ENCODE data around the gene USP22. TPM values are rescaled to one million over a fixed set of nuclear protein-coding genes. Genes with fewer than 3 reads are reported as not detected.

Gene USP22
- total and polyA plus RNA-seq, 4 donors: 33.3 to 180 (median 112) TPM

- TF ChIP-seq CTCF (IDR thresholded peaks at IDR 0.05; ENCODE audit: control extremely low read depth, extremely low read depth): no peak
- H3K4me3 ChIP-seq: no peak overlapping the region
- DNase-seq: no peak
- no peaks in the 10 kb centered on the region for H3K9me3 ChIP-seq (ENCODE audit: control insufficient read depth in 4 of 4, insufficient read depth in 3 of 4, low read length in 3 of 4)
- peaks cover 0 to 11% (median 0%) of the 10 kb centered on the region in 5 donors for H3K4me1 ChIP-seq (ENCODE audit: control insufficient read depth in 5 of 5, insufficient read depth in 5 of 5, low read length in 5 of 5)
- WGBS, 2 donors: 86 to 92% methylated on average over 13 of the region's 13 CpGs
- H3K36me3 ChIP-seq (ENCODE audit: control insufficient read depth in 4 of 4, insufficient read depth in 4 of 4, low read length in 4 of 4): peaks cover 27 to 47% (median 44%) of the 10 kb centered on the region in 4 donors
- H3K9ac ChIP-seq (ENCODE audit: insufficient read depth in 1 of 2, low read length in 2 of 2): no peak overlapping the region
- ATAC-seq (ENCODE audit: insufficient read depth, low FRiP score): no peak
- no peak overlapping the region for H3K27ac ChIP-seq (ENCODE audit: low read depth in 1 of 2, low read length in 1 of 2)
- no peaks in the 10 kb centered on the region for H3K27me3 ChIP-seq (ENCODE audit: control insufficient read depth in 3 of 3, insufficient read depth in 3 of 3, low read length in 2 of 3)
These were observed 42.8 kb downstream of the USP22 start for GRCh38 chr17:20999841-21000532.

GRCh38 chr17:20999044-20999573 lies 43.7 kb downstream of the USP22 start:
- no peak for ATAC-seq (ENCODE audit: insufficient read depth, low FRiP score)
- DNase-seq: peak in 1 of 3 donors; percentile 24
- H3K36me3 ChIP-seq (ENCODE audit: control insufficient read depth in 4 of 4, insufficient read depth in 4 of 4, low read length in 4 of 4): peaks cover 22 to 42% (median 37%) of the 10 kb centered on the region in 4 donors

GRCh38 chr17:20998571-20999043 lies 44.2 kb downstream of the USP22 start:
- Histone ChIP-seq H3K27me3 (ENCODE audit: control insufficient read depth in 3 of 3, insufficient read depth in 3 of 3, low read length in 2 of 3) (no peaks in the 10 kb centered on the region), H3K27ac (ENCODE audit: low read depth in 1 of 2, low read length in 1 of 2) (peak overlapping the region in 1 of 2 donors; percentile 51), H3K36me3 (ENCODE audit: control insufficient read depth in 4 of 4, insufficient read depth in 4 of 4, low read length in 4 of 4) (peaks cover 18 to 37% (median 33%) of the 10 kb centered on the region in 4 donors), H3K4me1 (ENCODE audit: control insufficient read depth in 5 of 5, insufficient read depth in 5 of 5, low read length in 5 of 5) (peaks cover 0 to 11% (median 0%) of the 10 kb centered on the region in 5 donors), H3K9ac (ENCODE audit: insufficient read depth in 1 of 2, low read length in 2 of 2) (no peak overlapping the region), H3K9me3 (ENCODE audit: control insufficient read depth in 4 of 4, insufficient read depth in 3 of 4, low read length in 3 of 4) (no peaks in the 10 kb centered on the region), H3K4me3 (no peak overlapping the region)
- no peak for TF ChIP-seq CTCF (IDR thresholded peaks at IDR 0.05; ENCODE audit: control extremely low read depth, extremely low read depth)
- DNase-seq (no peak), ATAC-seq (ENCODE audit: insufficient read depth, low FRiP score) (no peak)
- WGBS, 2 donors: 76 to 81% methylated on average over 5 of the region's 5 CpGs

More at GRCh38 chr17:20999044-20999573, 43.7 kb downstream of the USP22 start:
- no peak overlapping the region for H3K4me3 ChIP-seq
- no peak overlapping the region for H3K9ac ChIP-seq (ENCODE audit: insufficient read depth in 1 of 2, low read length in 2 of 2)
- 59 to 69% methylated on average over 16 of the region's 16 CpGs for WGBS, 2 donors
- H3K9me3 ChIP-seq (ENCODE audit: control insufficient read depth in 4 of 4, insufficient read depth in 3 of 4, low read length in 3 of 4): no peaks in the 10 kb centered on the region
- H3K4me1 ChIP-seq (ENCODE audit: control insufficient read depth in 5 of 5, insufficient read depth in 5 of 5, low read length in 5 of 5): peaks cover 0 to 11% (median 0%) of the 10 kb centered on the region in 5 donors
- no peaks in the 10 kb centered on the region for H3K27me3 ChIP-seq (ENCODE audit: control insufficient read depth in 3 of 3, insufficient read depth in 3 of 3, low read length in 2 of 3)
- no peak for TF ChIP-seq CTCF (IDR thresholded peaks at IDR 0.05; ENCODE audit: control extremely low read depth, extremely low read depth)
- peak overlapping the region in 1 of 2 donors; percentile 51 for H3K27ac ChIP-seq (ENCODE audit: low read depth in 1 of 2, low read length in 1 of 2)
